ENCODE results near the gene FAM76B.

FAM76B gene

GRCh38 chr11:95723361-95723942 lies 66.1 kb downstream of the FAM76B start:
- H3K4me3 ChIP-seq (ENCODE audit: low read depth in 1 of 2, low read length in 1 of 2) = no peak overlapping the region
- no peaks in the 10 kb centered on the region for H3K36me3 ChIP-seq
- H3K4me1 ChIP-seq (ENCODE audit: control insufficient read depth in 1 of 2, insufficient read depth in 1 of 2, low read depth in 1 of 2, low read length in 1 of 2) = no peaks in the 10 kb centered on the region
- TF ChIP-seq, protein P1, sequence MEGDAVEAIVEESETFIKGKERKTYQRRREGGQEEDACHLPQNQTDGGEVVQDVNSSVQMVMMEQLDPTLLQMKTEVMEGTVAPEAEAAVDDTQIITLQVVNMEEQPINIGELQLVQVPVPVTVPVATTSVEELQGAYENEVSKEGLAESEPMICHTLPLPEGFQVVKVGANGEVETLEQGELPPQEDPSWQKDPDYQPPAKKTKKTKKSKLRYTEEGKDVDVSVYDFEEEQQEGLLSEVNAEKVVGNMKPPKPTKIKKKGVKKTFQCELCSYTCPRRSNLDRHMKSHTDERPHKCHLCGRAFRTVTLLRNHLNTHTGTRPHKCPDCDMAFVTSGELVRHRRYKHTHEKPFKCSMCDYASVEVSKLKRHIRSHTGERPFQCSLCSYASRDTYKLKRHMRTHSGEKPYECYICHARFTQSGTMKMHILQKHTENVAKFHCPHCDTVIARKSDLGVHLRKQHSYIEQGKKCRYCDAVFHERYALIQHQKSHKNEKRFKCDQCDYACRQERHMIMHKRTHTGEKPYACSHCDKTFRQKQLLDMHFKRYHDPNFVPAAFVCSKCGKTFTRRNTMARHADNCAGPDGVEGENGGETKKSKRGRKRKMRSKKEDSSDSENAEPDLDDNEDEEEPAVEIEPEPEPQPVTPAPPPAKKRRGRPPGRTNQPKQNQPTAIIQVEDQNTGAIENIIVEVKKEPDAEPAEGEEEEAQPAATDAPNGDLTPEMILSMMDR (IDR thresholded peaks at IDR 0.05) = no peak
- H3K9me3 ChIP-seq = no peaks in the 10 kb centered on the region
- no peak overlapping the region for H3K27ac ChIP-seq
- H3K27me3 ChIP-seq = no peaks in the 10 kb centered on the region

DNA sequence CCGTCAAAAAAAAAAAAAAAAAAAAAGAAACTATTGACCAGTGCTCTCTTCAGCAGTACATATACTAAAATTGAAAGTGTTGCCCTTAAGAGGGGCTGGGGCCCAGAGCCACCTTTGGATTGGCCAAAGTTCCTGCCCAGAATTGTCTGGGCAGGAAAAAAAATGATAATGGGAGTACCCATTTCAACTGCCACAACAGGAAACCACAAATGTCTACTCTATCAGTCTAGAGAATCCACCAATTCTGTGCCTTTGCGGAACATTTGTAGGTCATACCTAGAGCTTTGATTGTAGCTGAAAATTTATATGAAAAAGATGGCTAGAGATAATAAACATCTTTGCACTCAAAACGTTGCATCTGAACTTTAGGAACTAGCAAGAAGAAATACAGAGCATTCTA lies 69.4 kb downstream of the FAM76B start:
- Histone ChIP-seq H3K4me3 (ENCODE audit: low read depth in 1 of 2, low read length in 1 of 2) (no peak overlapping the region), H3K4me1 (ENCODE audit: control insufficient read depth in 1 of 2, insufficient read depth in 1 of 2, low read depth in 1 of 2, low read length in 1 of 2) (no peaks in the 10 kb centered on the region), H3K36me3 (no peaks in the 10 kb centered on the region), H3K27ac (no peak overlapping the region), H3K27me3 (no peaks in the 10 kb centered on the region), H3K9me3 (no peaks in the 10 kb centered on the region)
- TF ChIP-seq, protein P1 (IDR thresholded peaks at IDR 0.05) = no peak
